GM18867 (cell line): ENCODE results near the gene CAB39L.

Source experiments
- ATAC-seq: cut with Tn5 transposase; IDR thresholded peaks from one replicate; pipeline ENCODE4 v1.9.1; 2021; ENCODE audit warnings: mild to moderate bottlenecking, moderate library complexity; ENCODE audit not compliant: unreplicated experiment

Gene CAB39L

DNA sequence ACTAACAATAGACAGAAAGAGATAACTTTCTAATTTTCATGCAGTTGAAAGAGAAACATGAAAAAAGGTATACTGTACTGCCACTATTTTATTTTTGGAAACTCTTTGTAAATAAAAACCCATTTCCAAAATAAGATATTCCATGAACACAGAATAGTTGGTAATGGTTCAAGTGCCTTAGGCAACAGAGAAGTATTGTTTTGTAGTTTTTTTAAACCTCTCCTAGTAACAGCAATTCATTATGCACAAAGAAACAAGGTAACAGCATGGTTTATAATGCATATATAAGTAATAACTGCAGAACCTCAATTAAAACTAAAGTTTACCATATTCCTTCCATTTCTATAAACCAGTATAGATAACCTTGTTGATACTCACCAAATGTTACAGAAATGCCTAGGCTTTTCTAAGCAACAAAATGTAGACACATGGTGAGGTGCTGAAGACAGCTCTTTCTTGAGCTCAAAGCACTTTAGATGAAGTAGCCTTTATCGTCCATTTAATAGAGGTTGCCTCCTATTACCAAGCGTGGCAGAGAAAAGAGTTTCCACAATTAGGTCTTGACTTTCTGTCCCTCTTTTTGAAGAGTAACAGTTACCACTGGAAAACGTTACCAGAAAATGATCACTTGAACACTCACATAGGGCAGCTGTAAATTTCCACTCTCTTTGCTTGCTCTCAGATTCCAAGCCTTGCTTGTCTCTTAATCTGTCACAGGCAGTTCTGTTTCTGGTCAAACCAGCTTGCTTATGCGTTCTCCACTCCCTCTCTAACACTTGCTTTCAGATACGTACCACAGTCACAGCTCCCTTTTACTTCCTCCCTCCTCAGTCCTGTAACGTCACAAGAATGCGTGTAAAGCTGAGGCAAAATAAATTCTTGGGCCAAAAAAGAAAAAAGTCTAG lies 42.9 kb downstream of the CAB39L start:
- peak; percentile 71 for ATAC-seq

DNA sequence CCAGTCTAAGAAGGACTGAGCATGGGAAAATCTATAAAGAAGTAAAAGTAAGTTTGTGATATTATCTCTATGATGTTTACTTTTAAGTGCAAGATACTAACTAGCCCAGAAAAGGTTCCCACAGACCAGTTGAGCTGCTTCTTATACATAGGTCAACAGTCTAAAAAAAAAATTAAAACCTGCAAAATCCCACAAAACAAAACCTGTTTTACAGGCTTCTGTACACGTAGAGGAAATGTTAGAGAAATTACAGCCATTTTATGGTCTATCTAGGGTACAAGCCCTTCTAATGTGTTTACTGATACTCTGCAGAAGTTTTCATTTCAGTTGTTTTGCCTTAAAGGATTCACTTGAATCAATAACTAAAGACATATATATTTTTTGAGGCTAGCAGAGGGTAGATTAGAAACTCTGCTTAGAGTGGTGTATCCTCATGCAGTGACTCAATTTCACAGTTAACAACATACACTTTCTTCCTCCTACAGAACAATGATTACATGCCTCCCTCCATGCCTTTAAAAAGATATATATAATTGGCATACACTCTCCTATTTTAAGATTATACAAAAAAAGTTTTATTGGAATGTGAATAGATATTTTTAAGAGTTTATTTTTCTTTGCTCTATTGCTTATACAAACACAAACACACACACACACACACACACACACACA lies 43.9 kb downstream of the CAB39L start:
- no peak for ATAC-seq

DNA sequence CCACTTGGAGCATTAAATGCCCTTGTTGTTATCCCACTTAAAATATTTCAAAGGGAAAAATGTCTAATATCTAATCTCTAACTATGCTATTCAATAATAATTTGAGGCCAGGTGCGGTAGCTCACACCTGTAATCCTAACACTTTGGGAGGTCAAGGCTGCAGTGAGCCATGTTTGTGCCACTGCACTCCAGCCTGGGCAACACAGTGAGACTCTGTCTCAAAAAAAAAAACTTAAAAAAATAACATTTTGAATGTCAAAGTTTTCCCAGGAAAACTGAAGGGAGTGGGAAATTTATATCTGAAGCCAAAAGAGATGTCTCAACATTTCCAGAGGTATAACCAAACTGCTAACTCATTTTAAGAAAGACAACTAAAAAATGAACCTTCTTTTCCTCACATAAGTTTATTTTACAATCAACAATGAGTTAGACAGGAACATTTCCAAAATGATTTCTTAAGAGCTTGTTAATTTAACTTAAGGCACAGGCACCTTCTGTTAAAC lies 47.9 kb downstream of the CAB39L start:
- ATAC-seq, result no peak

DNA sequence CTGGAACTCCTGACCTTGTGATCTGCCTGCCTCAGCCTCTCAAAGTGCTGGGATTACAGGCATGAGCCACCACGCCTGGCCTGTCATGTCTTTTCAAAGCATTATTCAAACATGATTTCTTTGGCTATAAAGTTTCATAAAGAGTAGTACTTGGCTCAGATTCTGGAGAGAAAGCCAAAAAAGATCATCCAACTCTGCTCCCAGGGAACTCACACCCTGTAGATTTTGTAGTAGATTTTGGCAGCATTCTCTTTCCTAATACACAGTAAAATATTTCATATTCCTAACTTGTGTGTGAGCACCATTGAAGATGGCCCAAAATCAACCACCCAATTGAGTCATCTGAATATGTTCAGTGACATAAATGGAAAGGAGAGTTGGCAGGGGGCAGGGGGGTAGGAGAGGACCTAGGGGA lies 48.4 kb downstream of the CAB39L start:
- ATAC-seq, result no peak

DNA sequence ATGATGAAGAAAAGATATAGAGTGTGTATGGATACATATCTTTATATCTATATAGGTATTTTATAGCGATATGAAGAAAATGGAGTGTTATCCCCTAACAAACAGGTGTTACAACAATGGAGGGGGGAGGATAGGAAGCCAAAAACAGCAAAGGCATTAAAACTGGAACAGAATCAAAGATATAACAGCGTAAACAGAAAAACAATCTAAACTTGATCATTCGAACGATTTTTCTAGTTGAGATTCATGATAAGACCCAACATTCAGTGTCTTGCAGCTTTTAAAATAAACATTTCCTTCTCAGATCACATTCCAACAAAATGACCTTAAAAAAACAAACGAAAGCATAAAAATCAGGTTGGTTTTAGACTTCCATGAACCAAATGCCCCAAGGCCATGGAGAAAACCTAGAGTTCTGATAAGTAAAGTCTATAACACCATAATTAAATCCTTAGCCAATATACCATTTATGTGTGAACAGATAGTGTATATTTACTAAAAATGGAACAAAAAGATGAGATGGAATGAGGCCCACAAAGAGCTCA lies 55.7 kb downstream of the CAB39L start:
- no peak for ATAC-seq

DNA sequence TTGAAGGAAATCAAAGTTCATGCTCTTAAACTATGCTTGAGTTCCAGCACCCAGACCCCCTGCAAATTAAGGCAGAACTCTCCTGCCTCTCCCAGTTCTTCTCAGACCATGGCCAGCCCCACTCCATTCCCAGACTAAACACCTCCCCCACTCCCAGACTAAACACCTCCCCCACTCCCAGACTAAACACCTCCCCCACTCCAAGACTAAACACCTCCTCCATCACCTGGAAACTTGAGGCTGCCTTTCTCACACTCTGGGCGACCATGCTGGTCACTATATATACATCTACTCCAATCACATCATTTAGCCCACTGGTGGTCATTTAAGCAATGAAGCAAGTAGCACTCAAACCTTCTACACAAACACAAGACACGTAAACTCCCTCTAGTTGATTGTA lies 57.2 kb downstream of the CAB39L start:
- no peak for ATAC-seq

DNA sequence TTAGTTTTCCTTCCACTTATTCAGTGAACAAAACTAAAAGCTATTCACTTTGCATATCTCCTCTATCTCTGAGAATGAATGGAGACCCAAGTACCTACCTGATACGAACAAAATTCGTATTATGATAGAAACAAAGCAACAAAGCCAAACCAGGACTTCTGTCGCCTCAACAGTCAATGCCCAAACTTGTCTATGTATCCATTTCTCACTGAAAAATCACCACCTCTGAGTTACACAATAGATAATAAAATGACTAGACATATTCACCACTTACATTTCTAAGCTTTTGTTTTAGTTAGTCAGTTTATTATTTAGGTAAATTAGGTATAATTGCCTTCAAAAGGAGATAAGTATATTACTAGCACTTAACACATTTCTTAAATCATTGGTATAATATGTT lies 67.7 kb downstream of the CAB39L start:
- ATAC-seq, result no peak

DNA sequence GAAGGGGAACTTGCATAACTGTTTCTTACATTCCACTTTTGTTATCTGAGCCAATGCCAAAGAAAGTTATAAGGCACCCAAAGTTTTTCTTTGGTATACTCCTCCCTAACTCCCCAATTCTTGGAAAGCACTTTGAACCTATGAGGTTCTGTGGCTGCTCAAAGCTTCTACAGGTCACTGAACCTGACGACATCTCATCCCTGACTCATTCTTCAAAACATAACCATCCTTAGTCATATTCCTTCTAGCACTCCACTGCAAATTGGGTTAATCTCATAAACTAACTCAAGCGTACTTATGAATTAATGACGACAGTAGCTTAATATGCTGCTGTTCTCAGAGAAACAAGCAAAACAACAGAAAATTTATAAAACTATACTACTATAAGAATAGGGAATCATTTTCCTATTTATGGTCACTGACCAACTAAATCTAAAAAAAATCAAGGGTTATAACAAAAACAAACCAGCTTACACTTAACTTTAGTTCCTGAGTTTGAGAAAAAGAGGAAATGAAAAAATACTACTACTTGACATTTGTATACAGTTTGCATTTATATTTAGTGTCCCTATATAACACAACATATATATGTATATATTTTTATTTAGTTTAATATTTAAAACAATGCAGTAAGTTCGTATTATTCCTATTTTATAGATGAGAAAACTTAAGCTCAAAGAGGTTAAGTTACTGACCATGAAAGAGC lies 69.1 kb downstream of the CAB39L start:
- no peak for ATAC-seq

DNA sequence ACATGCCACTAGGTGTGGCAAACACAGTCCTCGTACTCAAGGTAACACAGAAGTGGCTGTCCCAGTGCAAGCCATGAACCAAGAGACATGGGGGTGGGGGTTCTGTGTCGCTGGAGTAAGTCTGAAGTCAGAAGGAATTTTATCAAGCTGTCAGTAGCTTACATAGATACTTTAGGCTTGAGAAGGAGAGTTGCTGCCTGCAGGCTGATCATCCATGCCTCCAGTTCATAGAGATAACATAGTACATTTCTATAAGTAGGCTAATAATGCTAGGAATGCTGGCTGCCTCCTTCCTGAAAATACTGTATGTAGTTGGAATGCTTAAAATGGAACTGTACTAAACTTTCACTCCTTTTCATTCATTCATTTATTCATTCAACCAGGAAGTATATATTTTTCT lies 70.1 kb downstream of the CAB39L start:
- ATAC-seq, result no peak

DNA sequence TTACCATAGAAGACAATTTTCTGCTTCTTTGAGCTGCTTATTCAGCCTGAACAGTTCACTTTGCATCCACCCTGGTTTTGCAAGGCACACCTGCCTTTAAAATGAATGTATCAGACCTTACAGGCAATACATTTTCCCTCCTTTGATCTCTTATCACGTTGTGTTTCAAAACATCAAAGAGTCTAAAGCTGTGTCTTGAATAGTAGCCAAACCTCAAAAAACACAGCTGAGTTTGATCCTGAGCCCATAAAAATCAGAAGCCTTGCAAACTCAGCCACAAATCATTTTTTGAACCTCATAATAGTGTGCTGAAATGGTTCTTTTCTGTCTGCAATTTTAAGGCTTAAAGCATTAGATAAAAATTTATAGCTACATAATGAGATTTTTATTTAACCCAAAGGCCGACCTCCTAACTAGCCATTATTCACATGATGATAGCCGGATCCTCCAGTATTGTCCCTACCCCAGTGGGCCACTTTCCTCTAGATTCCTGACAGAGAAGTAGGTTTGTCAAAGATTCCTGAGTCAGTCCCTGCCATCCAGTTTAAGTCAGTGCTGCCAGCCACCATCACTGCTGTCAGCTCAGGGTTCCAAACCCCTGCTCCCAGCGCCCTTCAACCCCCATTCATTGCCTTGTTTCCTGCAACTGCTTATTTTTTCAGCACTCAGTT lies 71.8 kb downstream of the CAB39L start:
- no peak for ATAC-seq

DNA sequence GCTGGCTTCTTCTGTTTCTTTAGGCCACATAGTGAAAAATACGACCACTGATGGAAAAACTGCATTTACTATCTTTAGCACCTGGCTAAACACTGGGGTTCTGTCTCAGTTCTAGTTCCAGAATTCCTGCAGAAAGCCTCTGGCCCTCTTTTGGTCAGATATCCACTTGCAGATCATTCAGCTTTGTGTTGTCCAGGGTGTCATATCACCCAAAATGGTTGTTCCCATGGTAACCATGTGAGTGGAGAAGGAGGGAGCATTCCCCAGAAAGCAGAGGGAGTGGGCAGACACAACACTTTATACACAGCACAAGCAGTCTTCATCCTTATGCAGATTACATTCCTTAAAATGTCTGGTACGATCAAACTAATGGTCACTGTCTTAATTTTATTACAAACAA lies 73.5 kb downstream of the CAB39L start:
- no peak for ATAC-seq

DNA sequence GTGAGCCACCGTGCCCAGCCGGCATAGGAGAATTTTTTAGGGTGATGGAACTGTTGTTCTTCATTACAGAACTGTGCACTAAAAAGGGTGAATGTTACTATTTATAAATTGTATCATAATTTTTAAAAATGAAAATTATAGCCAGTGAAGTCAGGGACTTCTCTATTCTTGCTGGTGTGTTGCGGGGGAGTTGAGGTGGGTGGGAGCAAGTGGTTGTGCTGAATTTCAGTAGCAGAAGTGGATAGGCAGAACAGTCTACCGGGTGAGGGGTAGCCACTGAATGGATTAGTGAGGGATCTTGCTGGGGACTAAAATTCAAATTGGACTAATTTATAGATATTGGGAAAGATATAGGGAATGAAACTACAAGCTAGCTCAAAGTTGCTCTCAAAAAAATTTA lies 74.0 kb downstream of the CAB39L start:
- no peak for ATAC-seq

DNA sequence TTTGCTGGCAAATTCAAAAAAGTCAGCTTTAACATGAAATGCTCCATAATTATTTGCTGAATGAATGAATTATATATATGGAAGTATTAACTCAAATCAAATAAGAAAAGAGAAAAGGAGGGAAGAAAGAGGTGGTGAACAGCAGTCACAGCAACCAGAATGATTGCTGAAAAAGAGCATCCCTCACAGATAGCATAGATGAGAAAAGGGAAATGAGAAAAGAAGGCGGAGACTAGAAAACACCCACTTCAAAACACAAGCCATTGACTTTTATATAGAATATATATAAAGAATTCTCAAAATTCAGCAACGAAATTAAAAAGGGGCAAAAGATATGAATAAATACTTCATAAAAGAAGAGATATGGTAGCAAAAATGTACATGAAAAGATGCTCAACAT lies 75.2 kb downstream of the CAB39L start:
- ATAC-seq, result no peak

DNA sequence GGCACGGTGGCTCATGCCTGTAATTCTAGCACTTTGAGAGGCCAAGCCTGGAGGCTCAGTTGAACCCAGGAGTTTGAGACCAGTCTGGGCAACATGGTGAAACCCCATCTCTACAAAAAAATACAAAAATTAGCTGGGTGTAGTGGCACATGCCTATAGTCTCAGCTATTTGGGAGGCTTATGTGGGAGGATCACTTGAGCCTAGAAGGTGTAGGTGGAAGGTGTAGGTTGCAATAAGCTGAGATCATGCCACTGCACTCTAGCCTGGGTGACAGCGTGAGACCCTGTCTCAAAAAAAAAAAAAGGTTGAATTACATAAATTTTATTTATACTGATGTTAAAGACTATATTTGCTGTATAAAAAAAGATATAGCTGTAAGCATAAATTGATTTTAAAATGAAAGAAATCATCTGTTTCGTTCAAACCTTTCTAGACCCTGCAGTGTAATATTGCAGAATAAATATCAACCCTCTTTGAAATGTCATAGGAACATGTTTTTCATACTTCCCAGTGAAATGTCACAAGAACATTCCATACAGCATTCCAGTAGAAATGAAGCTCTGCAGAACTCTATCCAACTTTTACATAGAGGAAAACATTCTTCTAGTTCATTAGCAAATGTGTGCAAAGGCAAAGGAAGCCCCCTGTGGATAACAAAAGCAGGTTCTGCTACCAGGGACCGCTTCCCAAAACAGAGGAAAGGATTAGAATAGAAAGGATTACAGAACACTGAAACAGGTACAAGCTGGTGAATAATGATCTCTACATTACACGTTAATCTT lies 76.0 kb downstream of the CAB39L start:
- ATAC-seq, result no peak

DNA sequence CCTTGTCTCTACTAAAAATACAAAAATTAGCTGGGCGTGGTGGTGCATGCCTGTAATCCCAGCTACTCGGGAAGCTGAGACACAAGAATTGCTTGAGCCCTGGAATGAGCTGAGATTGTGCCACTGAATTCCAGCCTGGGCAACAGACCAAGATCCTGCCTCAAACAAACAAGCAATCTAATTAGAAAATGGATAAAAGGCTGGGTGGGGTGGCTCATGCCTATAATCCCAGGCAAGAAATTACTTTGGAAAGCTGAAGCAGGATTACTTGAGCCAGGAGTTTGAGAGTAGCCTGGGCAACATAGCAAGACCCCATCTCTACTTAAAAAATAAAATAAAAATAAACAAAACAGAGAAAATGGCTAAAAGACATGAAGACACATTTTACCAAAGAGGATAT lies 77.0 kb downstream of the CAB39L start:
- ATAC-seq, result no peak

DNA sequence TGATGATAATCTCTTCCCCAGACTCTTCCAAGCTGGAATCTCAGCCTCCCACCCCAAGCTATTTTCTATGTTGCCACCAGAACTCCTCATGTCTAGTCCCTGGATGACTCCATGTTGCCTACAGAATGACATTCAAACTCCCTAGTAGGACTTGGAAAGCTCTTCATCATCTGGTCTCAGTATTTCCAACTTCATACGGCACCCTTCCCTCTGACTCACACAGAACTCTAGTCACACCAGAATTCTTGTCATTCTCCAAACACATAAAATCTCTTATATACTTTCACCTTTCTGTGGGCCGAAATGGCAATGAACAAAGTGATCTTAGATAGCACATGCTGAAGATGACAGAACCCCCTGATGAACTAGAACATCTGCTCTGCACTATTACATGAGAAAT lies 86.2 kb downstream of the CAB39L start:
- ATAC-seq, result no peak

DNA sequence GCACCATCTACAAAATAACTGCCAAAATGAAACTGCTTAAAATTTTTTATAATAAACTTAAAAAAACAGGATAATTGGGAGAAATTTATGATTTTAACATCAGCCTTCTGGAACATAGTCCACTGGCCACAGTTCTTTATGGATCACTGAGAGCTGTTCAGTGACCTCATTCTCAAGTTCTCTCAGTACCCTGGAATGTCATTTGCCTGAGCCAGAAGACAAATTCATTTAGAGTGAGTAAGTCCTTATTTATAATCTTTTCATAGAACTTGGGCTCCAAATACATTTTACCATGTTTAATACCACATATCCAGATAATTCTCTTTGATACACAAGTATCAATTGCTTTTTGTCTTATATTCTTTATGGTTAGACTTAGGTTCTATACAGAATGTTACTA lies 87.6 kb downstream of the CAB39L start:
- no peak for ATAC-seq

DNA sequence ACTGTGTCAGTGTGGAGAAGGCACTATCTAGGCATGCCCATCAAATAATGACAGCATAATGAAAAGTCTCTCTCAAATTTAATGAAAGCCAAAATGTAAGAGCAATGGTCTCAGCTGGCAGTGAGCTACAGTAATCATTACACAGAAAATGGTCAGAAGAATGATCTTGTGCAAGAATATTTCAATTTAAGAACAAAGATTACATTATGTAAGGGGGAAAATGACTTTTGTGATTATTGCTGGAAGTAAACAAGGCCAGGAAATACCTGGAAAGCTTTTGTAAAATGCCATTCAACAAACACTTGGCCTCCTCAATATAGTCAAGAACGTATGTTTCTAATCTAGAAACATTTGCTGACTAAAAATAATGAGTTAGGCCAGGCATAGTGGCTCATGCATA lies 89.1 kb downstream of the CAB39L start:
- no peak for ATAC-seq

DNA sequence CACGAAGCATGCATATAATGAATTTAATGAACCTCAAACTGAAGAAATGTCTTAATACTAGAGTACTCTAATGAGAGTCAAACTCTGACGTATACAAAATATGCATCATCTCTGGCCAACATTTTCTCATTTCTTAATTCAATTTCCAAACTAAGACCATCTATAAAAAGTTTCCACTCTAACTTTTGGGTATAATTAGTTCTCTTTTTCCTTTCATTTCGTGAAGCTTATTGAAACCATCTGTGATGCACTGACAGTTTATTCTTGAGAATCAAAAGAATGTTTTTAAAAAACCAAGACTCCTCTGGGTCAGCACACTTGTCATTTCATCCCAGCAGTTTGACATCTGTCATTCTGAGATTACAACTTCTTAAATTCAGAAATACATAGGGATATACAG lies 90.0 kb downstream of the CAB39L start:
- no peak for ATAC-seq

DNA sequence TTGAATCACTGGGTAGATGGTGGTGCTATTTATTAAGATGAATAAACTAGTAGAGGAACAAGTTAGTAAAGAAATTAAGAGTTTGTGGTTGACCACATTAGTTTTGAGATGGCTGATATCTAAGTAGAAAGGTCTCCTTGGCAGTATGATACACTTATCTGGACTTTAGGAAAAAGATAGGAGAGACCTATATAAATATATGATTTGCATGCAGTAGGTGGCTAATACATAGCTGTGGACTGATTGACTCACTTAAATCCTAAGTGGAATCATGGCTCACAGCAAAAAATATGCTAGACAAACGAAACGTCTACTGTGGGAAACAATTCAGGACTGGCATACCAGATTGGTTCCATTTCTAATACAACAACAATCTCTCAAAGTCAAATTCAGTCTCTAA lies 92.0 kb downstream of the CAB39L start:
- no peak for ATAC-seq
